ENCODE results near the gene KCNN3.

The KCNN3 gene

GRCh38 chr1:154822717-154823116 lies 47.4 kb downstream of the KCNN3 start:
- no peak overlapping the region for H3K4me3 ChIP-seq (ENCODE audit: low read depth, low read length)
- no peak for DNase-seq (ENCODE audit: low read depth)
- TF ChIP-seq CTCF (IDR thresholded peaks at IDR 0.05; ENCODE audit: low read depth, low read length, missing control alignments): no peak
- in situ Hi-C loops (cut with HindIII; ENCODE audit: low sequenced_read_pairs): no loop called here

GRCh38 chr1:154822233-154822632 lies 47.8 kb downstream of the KCNN3 start:
- in situ Hi-C loops (cut with HindIII; ENCODE audit: low sequenced_read_pairs): no loop called here
- TF ChIP-seq CTCF (IDR thresholded peaks at IDR 0.05; ENCODE audit: low read depth, low read length, missing control alignments): no peak

GRCh38 chr1:154821083-154821482 lies 49.0 kb downstream of the KCNN3 start:
- in situ Hi-C loops (cut with HindIII; ENCODE audit: low sequenced_read_pairs): no loop called here
- no peak overlapping the region for H3K4me3 ChIP-seq (ENCODE audit: low read depth, low read length)
- DNase-seq (ENCODE audit: low read depth): no peak
- no peak for TF ChIP-seq CTCF (IDR thresholded peaks at IDR 0.05; ENCODE audit: low read depth, low read length, missing control alignments)

More at GRCh38 chr1:154822233-154822632, 47.8 kb downstream of the KCNN3 start:
- H3K4me3 ChIP-seq (ENCODE audit: low read depth, low read length): no peak overlapping the region
- no peak for DNase-seq (ENCODE audit: low read depth)

- in situ Hi-C loops (cut with HindIII; ENCODE audit: low sequenced_read_pairs): no loop called here
- TF ChIP-seq CTCF (IDR thresholded peaks at IDR 0.05; ENCODE audit: low read depth, low read length, missing control alignments): no peak
- no peak overlapping the region for H3K4me3 ChIP-seq (ENCODE audit: low read depth, low read length)
- no peak for DNase-seq (ENCODE audit: low read depth)
Measured at GRCh38 chr1:154820646-154821045, 49.4 kb downstream of the KCNN3 start.

- TF ChIP-seq CTCF (IDR thresholded peaks at IDR 0.05; ENCODE audit: low read depth, low read length, missing control alignments): peak; percentile 57
- DNase-seq (ENCODE audit: low read depth): no peak
- no peak overlapping the region for H3K4me3 ChIP-seq (ENCODE audit: low read depth, low read length)
- in situ Hi-C loops (cut with HindIII; ENCODE audit: low sequenced_read_pairs): no loop called here
Measured at GRCh38 chr1:154819628-154820590, 50.2 kb downstream of the KCNN3 start.

- TF ChIP-seq CTCF (IDR thresholded peaks at IDR 0.05; ENCODE audit: low read depth, low read length, missing control alignments): no peak
- no peak for DNase-seq (ENCODE audit: low read depth)
- H3K4me3 ChIP-seq (ENCODE audit: low read depth, low read length): no peak overlapping the region
- in situ Hi-C loops (cut with HindIII; ENCODE audit: low sequenced_read_pairs): no loop called here
Measured at GRCh38 chr1:154818911-154819310, 51.2 kb downstream of the KCNN3 start.

Data from astrocyte of the cerebellum (primary cell).